GM12801 (cell line): ENCODE measurements around the gene ABCC10.

ENCODE experiments used
- CTCF ChIP-seq: IDR thresholded peaks from one replicate; pipeline ENCODE4 v1.5.1; 2011; ENCODE audit warnings: control low read depth; ENCODE audit not compliant: insufficient read length; ENCODE audit errors: extremely low read depth

ABCC10 gene

DNA sequence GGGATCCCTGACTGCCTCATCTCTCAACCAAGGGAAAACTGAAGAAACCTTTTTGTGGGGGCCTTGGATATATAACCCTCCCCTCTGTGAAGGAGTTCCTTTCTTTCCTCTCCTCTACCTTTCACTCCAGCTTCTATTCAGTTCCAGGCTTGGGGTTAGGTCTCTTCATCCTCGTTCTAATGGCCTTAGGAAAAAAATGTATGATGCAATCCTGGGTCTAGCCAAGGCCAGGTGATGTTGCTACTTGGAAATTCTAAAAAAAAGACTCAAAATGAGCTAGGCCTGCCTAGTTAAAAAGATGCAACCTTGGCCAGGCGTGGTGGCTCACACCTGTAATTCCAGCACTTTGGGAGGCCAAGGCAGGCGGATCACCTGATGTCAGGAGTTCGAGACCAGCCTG is 7.6 kb downstream of the ABCC10 start:
- TF ChIP-seq CTCF, result no peak

- no peak for TF ChIP-seq CTCF
These were observed 8.5 kb downstream of the ABCC10 start for GRCh38 chr6:43435682-43436437.

DNA sequence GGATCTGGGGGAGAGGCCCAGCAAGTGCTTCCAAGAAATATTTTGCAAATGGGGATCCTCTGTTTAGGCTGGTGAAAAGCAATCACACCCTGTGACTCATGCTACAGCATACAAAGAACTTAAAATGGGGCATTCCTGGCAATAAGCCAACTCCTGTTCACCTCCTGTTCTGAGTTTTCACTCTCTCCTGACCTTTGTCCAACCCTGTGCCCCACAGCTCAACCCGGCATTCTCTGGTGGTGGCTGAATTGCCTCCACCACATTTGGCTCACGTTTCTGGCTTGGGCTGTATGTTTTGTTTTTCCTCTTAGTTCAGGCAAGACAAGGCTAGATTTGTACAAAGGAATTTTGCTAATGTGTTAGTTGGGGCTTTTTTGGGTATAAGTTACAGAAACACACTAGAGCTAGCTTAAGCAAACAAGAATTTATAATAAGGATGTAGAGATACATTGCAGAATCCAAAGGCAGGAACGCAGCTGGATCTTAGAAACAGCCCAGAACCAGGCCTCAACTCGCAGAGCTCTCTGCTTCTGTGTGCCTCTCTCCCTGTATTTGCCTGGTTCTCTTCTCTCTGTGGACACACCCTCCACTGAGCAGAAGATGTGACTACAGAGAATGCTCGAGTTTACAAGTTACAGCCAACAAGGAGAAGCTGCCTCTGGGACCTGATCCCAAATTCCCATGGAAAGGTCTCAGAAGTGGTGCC is 9.4 kb downstream of the ABCC10 start:
- TF ChIP-seq CTCF, result no peak

DNA sequence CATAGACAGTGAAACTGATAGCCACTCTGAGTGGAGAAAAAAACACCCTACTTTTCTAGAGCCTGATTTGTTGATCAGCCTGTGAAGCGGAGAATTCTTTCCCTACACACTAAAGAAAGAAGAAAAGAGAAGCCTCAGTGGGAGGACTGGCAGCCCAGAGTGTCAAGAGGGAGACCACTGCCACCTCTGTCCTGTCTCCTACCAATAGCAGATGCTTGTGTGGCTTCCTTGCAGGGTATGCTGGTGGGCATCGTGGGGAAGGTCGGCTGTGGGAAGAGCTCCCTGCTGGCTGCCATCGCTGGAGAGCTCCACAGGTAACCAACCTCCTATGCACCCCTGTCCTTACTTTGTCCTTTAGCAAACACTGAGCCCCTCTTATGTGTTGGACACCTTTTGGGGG is 10.4 kb downstream of the ABCC10 start:
- TF ChIP-seq CTCF, result no peak

DNA sequence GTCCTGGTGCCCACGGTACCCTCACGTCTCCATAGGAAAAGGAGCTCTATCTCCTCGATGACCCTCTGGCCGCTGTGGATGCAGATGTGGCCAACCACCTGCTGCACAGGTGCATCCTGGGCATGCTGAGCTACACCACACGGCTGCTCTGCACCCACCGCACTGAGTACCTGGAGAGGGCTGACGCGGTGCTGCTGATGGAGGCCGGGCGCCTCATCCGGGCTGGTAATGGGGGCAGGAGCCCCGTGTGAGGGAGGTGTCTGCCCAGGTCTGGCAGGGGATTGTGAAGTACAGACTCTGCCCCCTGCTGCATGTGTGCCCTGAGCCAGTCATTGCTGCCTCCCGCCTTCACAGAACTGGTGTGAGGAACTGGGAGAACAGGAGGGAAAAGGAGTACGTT is 15.6 kb downstream of the ABCC10 start:
- TF ChIP-seq CTCF, result no peak

DNA sequence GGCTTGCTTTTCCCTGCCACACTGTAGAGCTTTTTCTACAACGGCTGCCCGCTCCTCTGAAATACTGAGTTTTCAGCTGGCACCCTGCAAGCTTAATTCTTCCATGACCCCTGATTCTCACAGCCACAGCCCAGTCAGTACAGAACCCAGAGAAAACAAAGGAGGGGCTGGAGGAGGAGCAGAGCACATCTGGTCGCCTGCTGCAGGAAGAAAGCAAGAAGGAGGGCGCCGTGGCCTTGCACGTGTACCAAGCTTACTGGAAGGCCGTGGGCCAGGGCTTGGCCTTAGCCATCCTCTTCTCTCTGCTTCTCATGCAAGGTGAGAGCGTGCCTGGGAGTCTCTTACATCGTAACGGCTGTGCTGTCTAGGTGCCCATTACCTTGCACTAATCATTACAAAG is 16.7 kb downstream of the ABCC10 start:
- no peak for TF ChIP-seq CTCF

- no peak for TF ChIP-seq CTCF
These were observed 17.2 kb downstream of the ABCC10 start for GRCh38 chr6:43444582-43444981.
